ENCODE results near the gene TRAF1.

- TF ChIP-seq POLR2A (IDR thresholded peaks at IDR 0.05; ENCODE audit: low read depth, low read length) (no peak), TAF1 (IDR thresholded peaks at IDR 0.05; ENCODE audit: borderline replicate concordance, low read depth, low read length) (no peak)
These were observed 18.4 kb upstream of the TRAF1 start for GRCh38 chr9:120944948-120945347.
